HG03135 (cell line): ENCODE measurements around the gene SEMA4D.

Experiments used
- ATAC-seq: cut with Tn5 transposase; IDR thresholded peaks from one replicate; pipeline ENCODE4 v1.9.1; 2021; ENCODE audit warnings: mild to moderate bottlenecking, moderate library complexity; ENCODE audit not compliant: unreplicated experiment

Gene SEMA4D

GRCh38 chr9:89390068-89390555 is 107.8 kb downstream of the SEMA4D start:
- no peak for ATAC-seq

DNA sequence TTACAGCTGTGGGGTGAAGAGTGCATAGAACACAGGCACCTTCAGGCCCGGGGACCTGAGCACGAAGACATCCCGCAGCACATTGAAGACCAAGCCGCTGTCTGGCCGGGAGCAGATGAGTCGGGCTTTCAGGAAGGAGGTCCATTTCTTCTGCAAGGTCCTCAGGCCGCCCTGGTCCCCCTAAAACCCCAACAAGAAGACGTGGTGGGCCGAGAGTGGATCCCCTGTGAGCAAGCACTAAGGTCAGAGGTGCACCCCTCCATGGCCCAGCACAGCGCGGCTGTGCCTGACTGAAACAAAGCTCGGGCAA is 109.1 kb downstream of the SEMA4D start:
- no peak for ATAC-seq

- ATAC-seq: no peak
Observed at GRCh38 chr9:89388084-89388867, 109.6 kb downstream of the SEMA4D start.

DNA sequence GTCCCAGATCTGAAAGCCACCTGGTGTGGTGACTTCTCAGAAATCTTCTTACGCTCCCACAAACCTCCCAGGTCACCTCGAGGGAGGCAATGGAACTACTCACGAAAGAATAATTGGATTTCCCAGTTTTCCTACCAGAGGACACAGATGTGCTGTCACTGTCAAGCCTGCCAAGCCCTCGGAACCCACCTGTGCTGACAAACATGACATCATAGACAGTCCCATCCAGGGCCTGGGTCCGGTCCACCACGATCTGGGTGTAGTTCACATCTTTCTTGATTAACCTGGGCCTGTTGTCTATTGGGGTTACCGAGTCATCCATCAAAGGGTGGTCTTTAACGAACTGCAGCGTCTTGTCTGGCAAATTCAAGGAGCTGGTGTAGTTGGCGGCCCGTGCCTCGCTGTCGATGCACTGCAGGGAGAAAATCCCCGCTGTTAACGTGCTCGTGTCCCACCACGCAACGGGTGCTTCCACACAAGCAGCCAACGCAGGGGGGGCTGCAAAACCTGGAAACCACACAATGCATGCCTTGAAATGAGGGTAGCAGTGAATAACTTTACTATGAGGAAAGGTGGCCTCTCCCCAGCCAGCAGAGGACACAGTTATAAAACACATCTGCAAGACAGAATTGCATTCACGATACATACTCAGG is 110.6 kb downstream of the SEMA4D start:
- ATAC-seq: no peak

GRCh38 chr9:89386797-89387196 is 111.1 kb downstream of the SEMA4D start:
- no peak for ATAC-seq

DNA sequence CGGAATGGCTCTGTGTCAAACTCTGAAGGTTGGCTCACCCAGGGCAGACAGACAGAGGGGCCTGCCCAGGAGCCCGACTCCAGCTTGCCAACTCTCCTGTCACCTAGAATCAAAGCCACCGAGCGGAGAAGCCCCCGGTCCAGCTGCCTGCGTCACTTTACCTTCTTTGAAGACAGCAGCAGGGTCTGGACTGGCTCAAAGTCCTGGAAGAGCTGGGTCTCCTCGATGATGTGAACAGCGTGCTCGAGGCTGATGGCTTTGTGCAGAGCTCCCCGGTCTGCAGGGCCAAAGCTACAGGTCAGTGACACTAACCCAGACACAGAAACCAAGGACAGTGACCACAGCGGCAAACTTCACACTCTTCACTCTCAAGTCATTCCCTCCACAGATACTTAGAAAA is 111.7 kb downstream of the SEMA4D start:
- no peak for ATAC-seq

GRCh38 chr9:89384783-89385182 is 113.1 kb downstream of the SEMA4D start:
- ATAC-seq: no peak

DNA sequence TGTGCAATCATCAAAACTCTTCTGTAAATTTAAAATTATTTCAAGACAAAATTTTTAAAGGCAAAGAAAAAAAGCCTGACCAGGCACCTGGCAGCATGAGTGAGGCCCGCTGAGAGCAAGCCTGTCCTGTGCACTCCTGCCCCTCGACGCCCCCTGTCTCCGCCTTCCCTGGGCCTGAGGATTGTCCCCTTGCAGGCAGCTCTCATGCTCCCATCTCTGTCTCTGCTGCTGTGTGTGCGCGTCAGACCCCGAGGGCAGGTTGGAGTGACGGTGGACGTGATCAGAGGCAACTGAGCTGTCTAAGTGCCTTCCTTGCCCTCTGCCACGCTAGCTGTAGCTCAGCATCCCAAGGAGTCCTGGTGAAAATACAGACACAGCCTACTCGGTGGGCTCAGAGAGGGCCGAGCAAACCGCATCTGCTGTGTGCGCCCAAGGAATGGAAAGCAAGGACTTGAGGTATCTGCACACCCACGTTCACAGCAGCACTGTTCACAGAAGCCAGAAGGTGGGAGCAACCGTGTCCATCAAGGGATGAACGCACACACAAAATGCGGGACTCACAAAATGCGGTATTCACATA is 114.1 kb downstream of the SEMA4D start:
- ATAC-seq: no peak

DNA sequence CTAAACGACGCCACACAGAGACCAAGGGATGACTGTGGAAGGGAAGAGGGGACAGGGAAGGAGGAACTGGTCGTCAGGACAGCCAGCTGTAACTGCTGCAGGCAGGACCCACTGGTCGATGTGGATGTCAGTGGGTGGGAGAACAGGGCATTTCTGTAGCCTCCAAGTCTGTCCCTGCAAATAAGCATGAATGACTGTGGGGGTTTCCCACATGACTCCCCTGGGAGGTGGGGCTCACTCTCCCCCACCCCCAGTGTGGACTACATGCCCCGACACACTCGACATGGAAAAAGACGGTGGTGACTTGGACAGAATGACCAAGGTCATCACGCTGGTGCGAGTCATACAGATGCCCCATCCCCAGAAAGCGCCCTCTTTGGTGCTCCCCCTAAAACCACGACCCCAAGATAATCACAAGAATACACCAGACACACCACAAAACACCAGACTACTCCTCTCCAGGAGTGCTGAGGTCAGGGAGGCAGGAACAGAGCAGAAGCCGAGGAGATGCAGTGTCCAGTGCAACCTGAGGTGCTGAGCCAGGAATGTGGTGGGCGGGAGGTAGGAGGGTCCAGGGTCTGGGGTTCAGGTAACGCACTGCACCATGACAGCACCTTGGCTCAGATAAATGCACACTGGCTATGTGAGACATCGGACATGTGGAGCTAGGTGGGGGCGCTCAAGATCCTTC is 114.7 kb downstream of the SEMA4D start:
- no peak for ATAC-seq

GRCh38 chr9:89382026-89382986 is 115.6 kb downstream of the SEMA4D start:
- no peak for ATAC-seq

- ATAC-seq: no peak
Observed at GRCh38 chr9:89381308-89381609, 116.7 kb downstream of the SEMA4D start.

DNA sequence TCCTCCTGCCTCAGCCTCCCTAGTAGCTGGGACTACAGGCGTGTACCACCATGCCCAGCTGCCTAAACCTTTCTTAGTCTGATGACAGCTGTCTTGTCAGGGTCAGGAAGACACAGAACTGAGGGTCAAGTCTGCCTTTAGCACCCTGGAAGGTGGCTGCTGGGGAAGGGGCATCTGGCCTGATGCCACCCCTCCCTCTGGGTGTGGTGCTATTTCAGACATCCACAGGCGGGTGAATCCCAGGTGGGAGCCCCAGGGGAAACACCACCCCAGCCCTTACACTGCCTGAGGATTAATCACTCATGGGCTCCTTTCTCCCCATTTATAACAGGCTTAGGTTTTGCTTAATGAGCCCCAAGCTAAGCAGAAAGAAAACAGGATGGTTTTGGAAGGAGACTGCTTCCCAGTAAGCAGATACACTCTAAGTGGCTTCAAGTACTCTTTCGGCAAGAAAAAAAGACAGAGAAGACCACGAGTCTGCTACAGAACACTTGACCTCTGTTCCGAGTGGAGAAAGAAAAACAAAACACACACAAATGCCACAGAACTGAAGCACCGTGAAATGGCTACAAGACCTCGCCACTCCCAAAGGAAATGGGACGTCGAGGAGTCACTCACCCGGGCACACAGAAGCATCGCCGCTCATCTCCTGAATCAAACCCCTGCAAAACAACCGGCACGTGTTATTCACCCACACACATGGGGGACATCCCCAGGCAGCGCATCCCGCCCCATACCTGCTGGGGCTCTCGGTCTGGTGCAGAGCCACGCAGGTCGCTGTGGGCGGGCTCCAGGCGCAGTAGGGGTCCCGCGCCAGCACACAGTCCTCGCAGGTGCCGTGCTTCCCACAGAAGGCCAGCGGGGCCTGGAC is 117.2 kb downstream of the SEMA4D start:
- no peak for ATAC-seq

- ATAC-seq: no peak
Observed at GRCh38 chr9:89379508-89380115, 118.3 kb downstream of the SEMA4D start.

DNA sequence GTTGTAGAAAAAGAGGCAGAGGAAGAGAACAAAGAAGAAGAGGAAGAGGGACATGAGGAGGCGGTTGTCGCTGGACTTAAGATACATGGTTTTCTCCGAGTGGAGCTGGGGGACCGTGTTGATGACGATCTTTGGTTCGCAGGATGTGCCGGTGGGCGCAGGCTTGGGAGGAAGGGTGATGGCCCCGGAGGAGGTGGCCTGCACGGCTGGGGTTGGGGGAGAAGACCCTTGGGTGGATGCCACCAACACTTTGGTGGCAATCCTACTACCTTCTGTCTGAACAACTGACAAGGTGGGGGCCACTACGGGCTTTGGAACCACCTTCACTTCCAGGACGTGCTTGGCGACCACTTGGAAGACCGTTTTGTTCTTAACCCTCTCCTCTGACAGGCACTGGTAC is 118.9 kb downstream of the SEMA4D start:
- no peak for ATAC-seq

- no peak for ATAC-seq
Observed at GRCh38 chr9:89378541-89378940, 119.4 kb downstream of the SEMA4D start.

DNA sequence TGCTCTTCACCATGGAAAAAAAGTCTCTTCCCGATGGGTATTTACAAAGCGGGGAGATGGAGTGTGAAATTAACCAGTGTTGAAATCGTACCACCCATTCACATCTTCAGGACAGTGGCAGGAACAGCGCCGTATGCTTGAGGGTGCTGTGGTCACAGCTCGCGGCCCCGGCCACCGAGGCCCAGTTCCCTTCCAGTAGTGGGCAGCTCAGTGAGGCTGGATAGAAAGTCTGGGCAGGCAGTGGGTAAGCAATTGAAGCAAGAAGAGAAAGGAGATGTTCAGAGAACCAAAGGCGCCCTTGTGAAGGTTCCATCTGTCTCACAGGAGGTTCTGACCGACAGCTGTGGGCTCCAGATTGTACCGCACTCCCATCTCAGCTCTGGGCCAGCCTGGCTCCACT is 120.5 kb downstream of the SEMA4D start:
- no peak for ATAC-seq

DNA sequence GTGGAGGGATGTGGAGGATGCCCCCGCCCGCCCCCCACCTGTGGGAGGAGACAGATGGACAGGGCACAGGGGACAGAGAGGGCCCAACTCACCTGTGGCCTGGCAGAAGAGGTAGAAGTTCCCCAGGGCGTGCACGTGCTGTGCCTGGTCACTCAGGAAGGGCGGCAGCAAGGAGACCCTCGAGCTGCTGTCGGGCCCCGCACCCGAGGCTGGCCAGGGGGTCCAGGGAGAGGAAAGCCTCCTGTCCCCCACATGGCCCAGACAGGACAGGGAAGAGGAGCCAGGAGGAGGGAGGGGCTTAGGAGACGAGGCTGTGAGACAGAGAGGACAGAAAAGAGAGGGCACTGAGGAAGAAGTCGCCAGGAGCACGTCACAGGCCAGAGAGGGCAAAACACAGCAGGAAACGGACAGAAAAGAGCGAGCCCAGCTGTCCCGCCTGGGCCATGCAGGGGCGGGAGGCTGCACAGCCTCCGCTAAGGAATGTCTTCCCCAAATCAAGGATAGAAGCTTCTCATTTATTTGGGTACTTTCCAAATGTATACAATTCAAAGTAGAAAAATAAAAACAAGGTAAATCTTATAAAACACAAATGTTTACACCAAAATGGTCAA is 121.1 kb downstream of the SEMA4D start:
- ATAC-seq: no peak

- no peak for ATAC-seq
Observed at GRCh38 chr9:89376286-89376685, 121.6 kb downstream of the SEMA4D start.

DNA sequence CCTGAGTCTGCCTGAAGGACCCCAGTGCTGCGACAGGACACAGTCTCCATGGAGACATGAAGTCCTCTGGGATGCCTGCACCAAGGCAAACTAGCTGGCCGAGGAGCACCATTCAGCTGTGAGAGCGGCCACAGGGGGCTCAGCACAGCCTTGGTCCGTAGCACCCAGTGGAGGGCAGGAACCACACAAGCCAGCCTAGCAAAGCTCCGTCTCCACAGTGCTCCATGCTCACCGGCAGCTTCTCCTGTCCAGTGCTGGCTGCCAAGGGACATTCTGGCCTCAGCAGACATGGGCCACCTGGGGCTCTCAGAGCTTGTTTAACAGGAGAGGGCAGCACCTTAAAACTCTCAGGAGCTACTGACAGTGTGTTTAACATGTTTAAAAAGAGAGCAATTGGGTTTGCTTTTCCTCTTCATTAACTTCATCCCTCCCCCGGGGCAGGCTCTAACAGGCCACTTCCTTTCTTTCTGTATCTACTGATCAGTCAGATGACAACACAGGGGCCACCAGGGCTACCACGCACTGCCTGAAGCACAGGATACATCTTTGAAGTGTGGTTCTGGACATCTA is 122.6 kb downstream of the SEMA4D start:
- peak; percentile 64 for ATAC-seq
